ENCODE data around the gene YPEL2.
"Not testable (repeated sequence)": the region's sequence is repeated elsewhere in the genome, so short reads cannot be mapped to it uniquely, and the experiment has no call there.

The YPEL2 gene

GRCh38 chr17:59373882-59374495, 42.5 kb downstream of the YPEL2 start:
- in situ Hi-C loops (cut with MboI; ENCODE audit: low sequenced_read_pairs), result no loop called here

GRCh38 chr17:59374612-59375011, 43.2 kb downstream of the YPEL2 start:
- in situ Hi-C loops (cut with MboI; ENCODE audit: low sequenced_read_pairs), result no loop called here

DNA sequence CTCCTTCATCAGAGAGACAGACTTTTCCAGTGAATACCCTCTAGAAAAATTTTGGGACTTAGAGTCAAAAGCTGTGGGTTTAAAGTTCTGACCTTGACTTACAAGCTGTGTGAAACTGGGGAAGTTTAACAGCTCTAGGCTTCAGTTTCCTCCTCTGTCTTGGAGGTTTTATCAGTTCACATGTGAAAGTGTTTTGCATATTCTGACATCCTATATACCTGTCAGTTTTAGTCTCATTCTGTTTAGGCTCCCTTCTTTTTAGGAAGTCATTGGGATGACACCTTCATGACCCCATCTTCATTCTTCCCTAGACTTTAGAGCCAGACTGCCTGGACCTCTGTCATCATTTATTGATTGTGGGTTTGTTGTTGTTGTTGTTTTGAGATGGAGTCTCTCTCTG, 44.4 kb downstream of the YPEL2 start:
- in situ Hi-C loops (cut with MboI; ENCODE audit: low sequenced_read_pairs), result no loop called here

DNA sequence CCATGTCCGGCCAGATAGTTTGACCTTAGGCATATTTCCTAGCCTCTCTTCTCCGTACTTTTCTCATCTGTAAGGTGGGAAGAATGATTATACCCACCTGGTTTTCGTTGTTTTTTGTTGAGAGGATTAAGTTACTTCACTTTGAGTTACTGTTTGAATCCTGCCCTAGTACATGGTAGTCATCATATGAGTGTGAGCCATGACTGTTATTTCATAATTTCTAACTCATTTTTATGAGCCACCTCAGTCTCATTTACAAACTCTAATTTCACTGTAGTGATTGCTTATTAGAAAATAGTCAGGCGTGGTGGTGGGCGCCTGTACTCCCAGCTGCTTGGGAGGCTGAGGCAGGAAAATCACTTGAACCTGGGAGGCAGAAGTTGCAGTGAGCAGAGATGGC, 45.1 kb downstream of the YPEL2 start:
- in situ Hi-C loops (cut with MboI; ENCODE audit: low sequenced_read_pairs), result no loop called here

DNA sequence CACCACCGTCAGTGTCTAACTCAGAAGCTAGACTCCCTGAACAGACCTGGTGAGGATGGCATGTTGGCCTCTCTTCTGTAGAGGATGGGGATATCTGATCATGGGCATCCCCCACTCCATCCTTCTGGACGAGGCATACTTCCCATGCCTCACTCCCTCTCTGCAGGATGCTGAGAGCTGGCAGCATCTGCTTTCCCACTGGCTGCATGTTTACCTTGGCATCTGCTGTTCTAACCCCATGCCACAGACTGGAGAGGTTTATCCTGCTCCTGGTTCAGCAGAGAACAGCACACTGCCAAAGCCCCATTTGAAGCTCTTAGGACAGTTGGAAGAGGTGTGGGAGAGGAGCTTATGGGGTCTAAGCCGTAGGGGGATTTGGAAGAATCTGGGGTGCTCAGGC, 46.0 kb downstream of the YPEL2 start:
- in situ Hi-C loops (cut with MboI; ENCODE audit: low sequenced_read_pairs), result no loop called here

- in situ Hi-C loops (cut with MboI; ENCODE audit: low sequenced_read_pairs), result no loop called here
These were observed 47.2 kb downstream of the YPEL2 start for GRCh38 chr17:59378675-59379074.

DNA sequence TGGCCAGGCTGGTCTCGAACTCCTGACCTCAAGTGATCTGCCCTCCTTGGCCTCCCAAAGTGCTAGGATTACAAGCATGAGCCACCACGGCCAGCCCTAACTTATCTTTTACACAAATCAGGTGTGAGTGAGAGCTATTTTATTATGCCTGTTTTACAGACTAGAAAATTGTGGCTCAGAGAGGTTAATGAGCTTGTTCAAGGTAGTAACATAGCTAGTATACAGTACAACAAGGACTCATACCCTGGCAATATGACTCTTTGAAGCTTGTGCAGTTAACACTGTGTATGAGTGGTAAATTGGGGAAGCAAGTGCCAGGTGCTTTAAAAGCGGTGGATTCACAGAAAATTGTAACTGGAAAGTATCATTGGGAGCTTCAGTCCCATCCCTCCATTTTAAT, 49.0 kb downstream of the YPEL2 start:
- in situ Hi-C loops (cut with MboI; ENCODE audit: low sequenced_read_pairs), result no loop called here

GRCh38 chr17:59381716-59382570, 50.5 kb downstream of the YPEL2 start:
- in situ Hi-C loops (cut with MboI; ENCODE audit: low sequenced_read_pairs), result no loop called here

DNA sequence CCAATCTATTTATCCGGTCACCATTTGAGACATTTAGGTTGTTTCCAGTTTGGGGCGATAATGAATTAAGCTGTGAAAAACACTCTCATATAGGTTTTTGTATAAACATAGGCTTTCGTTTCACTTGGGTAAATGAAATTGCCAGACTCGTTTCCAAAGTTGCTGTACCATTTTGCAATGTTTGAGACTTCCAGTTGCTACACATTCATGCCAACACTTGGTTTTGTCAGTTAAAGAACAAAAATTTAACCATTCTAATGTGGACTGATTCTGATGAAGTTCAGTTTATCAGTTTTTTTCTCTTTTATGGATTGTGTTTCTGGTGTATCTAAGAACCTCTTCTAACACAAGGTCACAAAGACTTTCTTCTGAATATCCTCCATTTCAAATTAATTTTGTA, 52.4 kb downstream of the YPEL2 start:
- in situ Hi-C loops (cut with MboI; ENCODE audit: low sequenced_read_pairs), result no loop called here

DNA sequence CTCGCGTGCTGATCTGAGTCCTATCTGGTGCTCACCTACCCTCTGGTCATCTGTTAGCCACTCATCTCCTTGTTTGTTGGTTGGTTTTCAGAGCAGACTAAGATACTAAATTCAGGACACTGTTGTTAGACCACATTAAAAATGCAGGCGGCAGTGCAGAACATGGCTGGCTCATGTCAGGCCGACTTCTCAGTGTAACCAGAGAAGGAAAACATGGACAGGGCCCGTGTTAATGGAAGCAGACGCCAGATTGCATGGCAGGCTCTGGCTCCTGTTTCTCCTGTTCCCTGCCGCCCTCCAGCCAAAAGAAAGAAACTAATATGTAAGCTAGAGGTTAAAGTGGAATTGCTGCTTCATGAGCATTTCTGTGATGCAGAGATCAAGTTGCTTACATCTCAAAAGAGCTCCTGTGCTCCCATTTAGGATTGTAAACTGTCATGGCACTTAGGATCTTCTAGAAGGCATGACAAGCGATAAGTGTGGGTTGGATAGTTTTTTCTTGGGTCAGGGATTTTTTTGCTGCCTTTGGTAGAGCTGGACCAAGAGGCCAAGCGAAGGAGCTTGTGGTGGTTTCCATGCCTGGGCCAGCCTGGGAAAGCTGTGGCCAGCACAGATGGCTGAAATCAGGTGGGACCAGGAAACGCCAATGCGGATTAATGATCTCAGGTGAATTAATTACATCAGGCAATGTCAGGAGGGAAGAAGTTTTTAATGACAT, 56.1 kb downstream of the YPEL2 start:
- in situ Hi-C loops (cut with MboI; ENCODE audit: low sequenced_read_pairs), result no loop called here

DNA sequence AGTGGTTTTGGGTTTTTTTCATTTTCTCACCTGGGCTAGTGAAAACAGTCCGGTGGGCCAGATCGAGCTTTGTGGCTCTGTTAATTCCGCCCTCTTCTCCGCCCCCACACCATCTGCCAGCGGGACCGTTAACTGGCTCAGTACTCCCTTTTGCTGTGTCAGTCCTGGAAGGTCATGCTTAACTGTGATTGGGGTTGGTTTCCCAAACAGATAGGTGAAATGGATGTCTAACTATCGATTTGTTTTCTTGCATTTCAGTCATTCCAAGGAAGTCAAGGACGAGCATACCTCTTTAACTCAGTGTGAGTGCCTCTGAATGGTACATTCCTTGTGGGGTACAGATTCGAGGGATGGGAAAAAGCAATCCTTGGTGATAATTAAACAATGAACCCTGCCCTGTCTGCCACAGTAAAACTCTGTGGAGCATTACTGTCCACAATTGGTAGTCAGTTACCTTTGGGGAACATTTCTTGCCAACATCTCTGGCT, 56.7 kb downstream of the YPEL2 start:
- in situ Hi-C loops (cut with MboI; ENCODE audit: low sequenced_read_pairs), result no loop called here

DNA sequence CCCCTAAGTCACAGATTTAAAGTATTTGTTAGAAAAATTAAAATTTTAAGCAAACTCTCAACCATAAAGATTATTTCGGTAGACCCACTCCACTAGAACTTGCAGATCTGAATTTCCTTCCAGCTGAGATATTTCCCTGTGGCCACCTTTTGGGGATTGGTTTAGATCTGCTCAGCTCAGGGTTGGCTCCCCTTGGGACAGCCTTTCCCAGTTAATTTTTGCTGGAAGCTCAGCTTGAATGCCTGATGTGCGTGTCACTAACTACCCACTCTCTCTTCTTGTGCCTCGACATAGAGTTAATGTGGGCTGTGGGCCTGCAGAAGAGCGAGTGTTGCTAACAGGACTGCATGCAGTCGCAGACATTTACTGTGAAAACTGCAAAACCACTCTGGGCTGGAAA, 57.6 kb downstream of the YPEL2 start:
- in situ Hi-C loops (cut with MboI; ENCODE audit: low sequenced_read_pairs), result no loop called here

DNA sequence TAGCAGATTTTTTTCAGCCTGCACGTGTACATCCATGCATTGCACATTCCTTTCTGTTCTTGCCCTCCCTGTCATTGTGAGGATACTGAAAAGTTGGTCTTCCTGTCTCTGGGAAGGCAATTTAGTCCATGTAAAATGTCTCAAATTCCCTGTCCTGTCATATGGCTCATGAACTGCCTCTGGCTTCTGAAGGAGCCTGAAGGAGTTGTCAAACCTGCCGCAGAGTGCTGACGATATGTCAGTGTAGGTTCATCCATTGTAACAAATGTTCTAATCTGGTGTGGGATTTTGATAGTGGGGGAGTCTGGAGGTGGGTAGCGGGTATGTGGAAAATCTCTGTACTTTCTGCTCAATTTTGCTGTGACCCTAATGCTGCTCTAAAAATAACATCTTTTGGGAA, 59.6 kb downstream of the YPEL2 start:
- in situ Hi-C loops (cut with MboI; ENCODE audit: low sequenced_read_pairs), result no loop called here

- in situ Hi-C loops (cut with MboI; ENCODE audit: low sequenced_read_pairs), result no loop called here
These were observed 61.7 kb downstream of the YPEL2 start for GRCh38 chr17:59392973-59393679.

DNA sequence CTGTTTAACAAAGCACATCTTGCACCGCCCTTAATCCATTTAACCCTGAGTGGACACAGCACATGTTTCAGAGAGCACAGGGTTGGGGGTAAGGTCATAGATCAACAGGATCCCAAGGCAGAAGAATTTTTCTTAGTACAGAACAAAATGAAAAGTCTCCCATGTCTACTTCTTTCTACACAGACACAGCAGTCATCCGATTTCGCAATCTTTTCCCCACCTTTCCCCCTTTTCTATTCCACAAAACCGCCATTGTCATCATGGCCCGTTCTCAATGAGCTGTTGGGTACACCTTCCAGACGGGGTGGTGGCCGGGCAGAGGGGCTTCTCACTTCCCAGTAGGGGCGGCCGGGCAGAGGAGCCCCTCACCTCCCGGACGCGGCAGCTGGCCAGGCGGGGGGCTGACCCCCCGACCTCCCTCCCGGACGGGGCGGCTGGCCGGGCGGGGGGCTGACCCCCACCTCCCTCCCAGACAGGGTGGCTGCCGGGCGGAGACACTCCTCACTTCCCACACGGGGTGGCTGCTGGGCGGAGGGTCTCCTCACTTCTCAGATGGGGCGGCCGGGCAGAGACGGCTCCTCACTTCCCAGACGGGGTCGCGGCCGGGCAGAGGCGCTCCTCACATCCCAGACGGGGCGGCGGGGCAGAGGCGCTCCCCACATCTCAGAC, 62.4 kb downstream of the YPEL2 start:
- in situ Hi-C loops (cut with MboI; ENCODE audit: low sequenced_read_pairs), result not testable (repeated sequence)

DNA sequence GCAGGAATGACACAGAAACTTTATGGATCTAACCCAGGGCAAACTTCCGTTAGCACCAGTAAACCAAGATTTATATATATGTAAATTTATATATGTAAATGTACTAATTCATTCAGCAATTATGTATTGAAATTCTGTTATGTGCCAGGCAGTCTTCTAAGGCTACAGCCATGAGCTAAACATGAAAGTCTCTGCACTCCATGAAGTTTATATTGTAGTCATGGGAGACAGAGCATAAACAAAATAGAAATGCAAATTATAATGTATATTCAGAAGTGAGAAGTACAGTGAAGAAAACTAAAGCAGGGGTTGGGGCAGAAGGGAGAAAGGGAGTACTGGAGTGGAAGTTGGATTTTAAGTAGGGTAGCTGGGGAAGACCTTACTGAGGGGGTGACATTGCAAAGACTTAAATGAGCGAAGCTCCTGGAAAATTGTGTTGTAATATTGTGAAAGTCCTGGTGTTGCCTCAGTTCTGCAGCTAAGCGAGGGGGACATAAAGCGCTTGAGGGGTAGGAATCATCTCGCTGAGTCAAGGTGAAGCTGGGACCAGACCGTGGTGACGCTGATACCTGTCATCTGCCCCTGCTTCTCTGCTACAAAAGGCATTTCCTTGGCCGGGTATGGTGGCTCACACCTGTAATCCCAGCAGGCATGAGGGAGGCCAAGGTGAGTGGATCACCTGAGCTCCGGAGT, 64.8 kb downstream of the YPEL2 start:
- in situ Hi-C loops (cut with MboI; ENCODE audit: low sequenced_read_pairs), result no loop called here

- in situ Hi-C loops (cut with MboI; ENCODE audit: low sequenced_read_pairs), result no loop called here
These were observed 66.0 kb downstream of the YPEL2 start for GRCh38 chr17:59397316-59398073.

DNA sequence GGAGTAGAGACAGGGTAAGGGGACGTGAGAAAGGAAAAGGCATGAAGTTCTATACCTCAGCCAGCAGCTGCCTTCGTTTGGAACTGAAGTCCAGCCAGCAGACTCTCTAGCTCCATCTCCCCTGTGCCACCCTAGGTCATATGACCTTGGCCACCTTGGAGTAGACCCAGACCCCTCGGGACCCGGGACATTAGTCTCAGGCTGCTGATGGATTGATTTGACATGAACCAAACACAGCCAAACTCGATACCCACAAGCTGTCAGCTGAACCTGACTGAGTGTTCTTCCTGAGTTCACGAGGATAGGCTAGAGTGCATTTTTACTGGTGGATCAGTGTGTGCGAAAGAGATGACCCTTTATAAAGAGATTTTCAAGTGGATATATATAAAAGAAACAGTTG, 68.5 kb downstream of the YPEL2 start:
- in situ Hi-C loops (cut with MboI; ENCODE audit: low sequenced_read_pairs), result no loop called here

- in situ Hi-C loops (cut with MboI; ENCODE audit: low sequenced_read_pairs), result no loop called here
These were observed 69.4 kb downstream of the YPEL2 start for GRCh38 chr17:59400858-59401257.

All from HL-60/S4 (cell line).